ENCODE measurements around the gene DRD4.

Gene DRD4

DNA sequence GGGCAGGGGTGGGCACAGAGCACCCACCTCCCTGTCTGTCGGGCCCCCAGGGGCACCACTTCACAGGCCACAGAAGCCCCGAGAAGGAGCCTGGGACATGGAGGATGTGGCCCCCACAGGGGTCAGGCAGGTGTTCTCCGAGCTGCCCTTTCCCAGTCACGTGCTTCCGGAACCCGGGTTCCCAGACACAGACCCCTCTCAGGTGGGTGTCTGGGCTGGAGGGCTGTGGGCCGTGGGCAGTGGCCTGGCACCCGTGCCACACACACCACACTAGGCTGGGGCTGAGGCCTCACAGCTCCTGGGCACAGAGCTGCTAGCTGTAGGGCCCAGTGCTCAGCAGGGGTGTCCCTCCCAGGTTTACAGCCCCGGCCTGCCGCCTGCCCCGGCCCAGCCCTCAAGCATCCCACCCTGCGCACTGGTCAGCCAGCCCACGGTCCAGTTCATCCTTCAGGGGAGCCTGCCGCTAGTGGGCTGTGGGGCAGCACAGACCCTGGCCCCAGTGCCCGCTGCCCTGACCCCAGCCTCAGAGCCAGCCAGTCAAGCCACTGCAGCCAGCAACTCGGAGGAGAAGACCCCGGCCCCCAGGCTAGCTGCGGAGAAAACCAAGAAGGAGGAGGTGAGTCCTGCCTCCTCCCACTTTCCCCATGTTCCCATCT is 26.8 kb upstream of the DRD4 start:
- H3K4me3 ChIP-seq (ENCODE audit: low read depth, low read length) = no peak overlapping the region
- TF ChIP-seq CTCF (IDR thresholded peaks at IDR 0.05; ENCODE audit: low read depth, low read length) = no peak

DNA sequence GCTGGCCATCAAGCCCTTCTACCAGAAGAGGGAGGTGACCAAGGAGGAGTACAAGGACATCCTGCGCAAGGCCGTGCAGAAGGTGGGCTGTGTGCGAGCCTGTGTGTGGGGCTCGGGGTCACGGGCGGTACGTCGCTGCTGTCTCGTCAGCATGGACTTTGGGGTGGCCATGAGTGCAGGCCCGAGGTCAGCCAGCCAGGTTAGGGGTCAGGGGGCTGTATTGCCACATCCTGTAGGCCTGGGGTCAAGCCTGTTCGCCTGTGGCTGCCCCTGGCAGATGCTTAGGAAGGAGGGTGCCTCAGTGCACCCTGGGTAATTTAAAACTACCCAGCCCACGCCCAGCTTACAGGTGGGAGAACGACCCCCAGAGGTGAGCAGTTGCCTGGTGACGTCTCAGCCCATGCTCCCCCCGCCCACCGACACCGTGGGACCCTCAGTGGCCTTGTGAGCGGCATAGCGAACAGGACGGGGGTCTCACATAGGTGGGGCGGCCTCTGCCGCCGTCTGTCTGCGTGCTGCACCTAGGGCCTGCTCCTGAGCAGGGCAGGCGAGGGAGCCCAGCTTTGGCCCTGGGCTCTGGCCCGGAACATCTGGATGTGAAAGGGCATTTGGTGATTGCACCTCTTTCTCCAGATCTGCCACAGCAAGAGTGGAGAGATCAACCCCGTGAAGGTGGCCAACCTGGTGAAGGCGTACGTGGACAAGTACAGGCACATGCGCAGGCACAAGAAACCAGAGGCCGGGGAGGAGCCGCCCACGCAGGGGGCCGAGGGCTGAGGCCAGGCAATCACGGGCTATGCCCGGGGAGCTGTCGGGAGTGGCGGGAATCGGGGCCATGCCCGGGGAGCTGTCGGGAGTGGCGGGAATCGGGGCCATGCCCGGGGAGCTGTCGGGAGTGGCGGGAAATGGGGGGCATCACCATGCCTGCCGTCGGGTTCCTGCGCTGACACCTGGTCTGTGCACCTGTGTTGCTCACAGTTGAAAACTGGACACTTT is 25.8 kb upstream of the DRD4 start:
- no peak for TF ChIP-seq CTCF (IDR thresholded peaks at IDR 0.05; ENCODE audit: low read depth, low read length)
- no peak overlapping the region for H3K4me3 ChIP-seq (ENCODE audit: low read depth, low read length)

GRCh38 chr11:612201-612960 is 24.7 kb upstream of the DRD4 start:
- no peak overlapping the region for H3K4me3 ChIP-seq (ENCODE audit: low read depth, low read length)
- no peak for TF ChIP-seq CTCF (IDR thresholded peaks at IDR 0.05; ENCODE audit: low read depth, low read length)

GRCh38 chr11:612961-613300 is 24.1 kb upstream of the DRD4 start:
- no peak overlapping the region for H3K4me3 ChIP-seq (ENCODE audit: low read depth, low read length)
- no peak for TF ChIP-seq CTCF (IDR thresholded peaks at IDR 0.05; ENCODE audit: low read depth, low read length)

- no peak overlapping the region for H3K4me3 ChIP-seq (ENCODE audit: low read depth, low read length)
- TF ChIP-seq CTCF (IDR thresholded peaks at IDR 0.05; ENCODE audit: low read depth, low read length) = no peak
Observed at GRCh38 chr11:613369-613968, 23.6 kb upstream of the DRD4 start.

- H3K4me3 ChIP-seq (ENCODE audit: low read depth, low read length) = no peak overlapping the region
- TF ChIP-seq CTCF (IDR thresholded peaks at IDR 0.05; ENCODE audit: low read depth, low read length) = no peak
Observed at GRCh38 chr11:614021-614622, 22.9 kb upstream of the DRD4 start.
